Measurements from ENCODE around the gene NUAK2. TPM values are rescaled to one million over a fixed set of nuclear protein-coding genes. Genes with fewer than 3 reads are reported as not detected.

NUAK2 gene
- total RNA-seq, 1 experiment from 2014 or later, result 5.4 TPM

DNA sequence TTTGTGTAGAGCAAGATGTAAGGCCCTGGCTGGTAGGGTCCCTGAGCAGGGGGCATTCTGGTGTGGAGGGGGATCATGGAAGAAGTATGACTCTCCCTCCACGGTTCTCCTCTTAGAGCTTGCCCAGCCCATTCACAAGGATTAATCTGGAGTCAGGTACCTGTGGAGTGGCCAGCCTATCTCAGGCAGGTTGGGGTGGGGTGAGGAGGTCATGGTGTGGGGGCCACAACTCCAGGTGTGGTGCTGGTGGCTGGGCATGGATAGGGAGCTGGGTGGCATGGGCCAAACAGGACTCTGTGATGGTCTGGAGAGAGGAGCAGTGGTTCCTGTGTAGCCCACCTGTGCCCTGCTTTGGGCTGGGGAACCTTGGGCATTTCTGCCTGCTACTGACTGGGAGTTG, 61.5 kb downstream of the NUAK2 start:
- no peak for DNase-seq (ENCODE audit: extremely low read depth, low read depth)

DNA sequence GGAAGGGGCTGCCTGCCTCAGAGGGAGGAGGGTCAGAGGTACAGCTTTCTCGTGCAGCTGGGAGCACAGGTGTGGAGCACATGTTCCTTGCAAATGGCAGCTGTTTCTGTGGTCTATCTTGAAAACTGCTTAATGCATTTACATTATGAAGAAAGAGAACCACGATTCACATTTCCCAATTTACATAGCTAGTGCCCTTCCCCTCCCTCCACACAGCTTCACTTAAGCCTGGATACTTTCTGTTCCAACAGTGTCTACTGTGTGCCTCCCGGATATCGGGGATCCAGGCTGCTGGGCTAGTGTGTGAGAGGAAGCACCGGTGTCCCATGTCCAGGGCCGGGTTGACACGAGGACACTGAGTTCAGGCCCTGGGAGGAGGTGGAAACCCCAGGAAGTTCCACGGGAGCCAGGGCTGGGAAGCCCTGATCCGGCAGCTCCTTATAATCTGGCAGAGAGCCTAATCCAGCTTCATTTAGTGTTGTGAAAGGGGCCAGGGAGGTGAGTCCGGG, 62.2 kb downstream of the NUAK2 start:
- no peak for DNase-seq (ENCODE audit: extremely low read depth, low read depth)

DNA sequence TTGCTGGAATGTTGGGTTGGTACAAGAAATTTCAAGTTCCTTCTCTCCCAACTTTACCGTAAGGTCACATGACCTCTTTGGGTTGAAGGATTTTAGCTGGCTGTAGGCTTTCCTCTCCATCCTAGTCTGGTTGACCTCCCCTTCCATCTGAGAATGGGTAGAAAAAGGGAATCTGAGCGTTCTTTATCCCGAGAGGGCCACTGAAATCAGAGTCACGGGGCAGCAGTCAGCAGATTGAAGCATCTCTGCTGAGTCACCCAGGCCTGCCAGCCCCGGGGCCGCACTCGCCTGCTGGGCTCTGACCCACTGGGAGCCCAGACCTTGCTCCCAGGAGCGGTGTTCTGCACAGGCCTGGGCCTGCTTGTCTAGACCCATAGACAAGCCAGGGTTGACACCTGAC, 62.8 kb downstream of the NUAK2 start:
- DNase-seq (ENCODE audit: extremely low read depth, low read depth), result peak; percentile 35

DNA sequence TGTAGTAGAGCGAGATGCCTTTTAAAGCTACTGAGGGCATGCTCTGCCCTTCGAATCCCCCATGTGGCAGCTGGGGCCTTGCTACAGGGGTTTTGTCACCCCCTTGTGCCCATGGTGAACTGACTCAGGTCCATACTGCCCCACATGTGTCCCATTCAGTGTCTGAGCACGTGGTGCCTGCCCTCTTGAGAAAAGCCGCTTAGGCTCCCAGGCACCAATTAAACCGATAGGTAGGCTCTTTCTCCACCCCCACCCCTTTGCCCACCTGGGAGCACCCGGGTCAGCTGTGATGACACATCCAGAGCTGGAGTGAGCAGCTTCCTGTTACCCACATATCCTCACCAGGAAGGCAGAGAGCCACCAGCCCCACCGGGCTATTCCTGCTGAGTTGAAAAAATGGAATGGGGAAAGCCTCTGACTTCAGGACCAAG, 63.3 kb downstream of the NUAK2 start:
- no peak for DNase-seq (ENCODE audit: extremely low read depth, low read depth)

DNA sequence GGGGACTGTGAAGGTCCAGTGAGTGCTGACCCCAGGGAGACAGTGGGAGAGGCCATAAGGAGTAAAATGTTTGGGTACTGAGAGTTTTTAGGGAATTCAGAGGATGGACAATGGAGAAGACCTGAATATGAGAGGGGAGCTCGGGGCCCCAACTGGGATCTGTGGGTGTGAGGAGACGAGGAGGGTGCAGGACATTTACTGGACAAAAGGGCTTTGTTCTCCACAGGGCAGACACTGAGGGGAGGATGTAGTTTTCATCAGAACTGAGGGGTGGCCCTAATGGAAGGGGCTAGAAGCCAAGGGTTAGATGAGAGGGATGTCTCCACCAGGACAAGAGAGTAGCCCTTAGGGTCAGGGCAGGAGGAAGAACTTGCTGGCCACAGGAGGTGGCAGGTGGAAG, 63.8 kb downstream of the NUAK2 start:
- no peak for DNase-seq (ENCODE audit: extremely low read depth, low read depth)

DNA sequence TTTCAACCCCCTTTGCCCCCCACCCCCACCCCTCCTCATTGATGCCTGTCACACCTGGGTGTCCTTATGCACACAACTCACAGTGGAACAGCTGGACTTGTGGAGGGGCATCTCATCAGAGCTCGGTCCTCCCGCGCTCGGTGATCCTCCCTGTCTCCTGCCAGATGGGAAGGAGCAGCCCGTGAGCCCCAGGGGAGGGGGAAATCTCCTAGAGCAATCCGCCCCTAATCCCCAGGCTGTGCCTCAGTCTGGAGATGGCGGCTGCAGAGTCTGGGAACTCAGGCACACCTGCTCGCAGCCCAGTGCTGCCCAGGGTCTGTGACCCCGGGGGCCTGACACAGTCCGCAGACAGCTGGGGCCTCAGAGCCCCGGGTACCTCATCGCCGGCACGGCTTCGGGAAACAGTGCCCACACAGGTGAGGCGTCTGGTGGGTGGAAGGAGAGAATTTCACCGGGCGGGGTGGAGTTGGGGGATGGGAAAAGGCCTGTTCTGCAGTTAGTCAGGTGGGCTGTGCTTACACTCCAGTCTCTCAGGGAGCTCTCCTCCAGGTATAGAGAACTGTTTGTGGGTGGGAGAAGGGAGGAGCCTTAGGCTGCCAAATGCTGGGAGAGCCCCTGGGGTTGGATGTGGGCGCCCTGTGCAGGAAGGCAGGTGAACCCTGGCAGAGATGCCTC, 64.5 kb downstream of the NUAK2 start:
- DNase-seq (ENCODE audit: extremely low read depth, low read depth), result no peak

DNA sequence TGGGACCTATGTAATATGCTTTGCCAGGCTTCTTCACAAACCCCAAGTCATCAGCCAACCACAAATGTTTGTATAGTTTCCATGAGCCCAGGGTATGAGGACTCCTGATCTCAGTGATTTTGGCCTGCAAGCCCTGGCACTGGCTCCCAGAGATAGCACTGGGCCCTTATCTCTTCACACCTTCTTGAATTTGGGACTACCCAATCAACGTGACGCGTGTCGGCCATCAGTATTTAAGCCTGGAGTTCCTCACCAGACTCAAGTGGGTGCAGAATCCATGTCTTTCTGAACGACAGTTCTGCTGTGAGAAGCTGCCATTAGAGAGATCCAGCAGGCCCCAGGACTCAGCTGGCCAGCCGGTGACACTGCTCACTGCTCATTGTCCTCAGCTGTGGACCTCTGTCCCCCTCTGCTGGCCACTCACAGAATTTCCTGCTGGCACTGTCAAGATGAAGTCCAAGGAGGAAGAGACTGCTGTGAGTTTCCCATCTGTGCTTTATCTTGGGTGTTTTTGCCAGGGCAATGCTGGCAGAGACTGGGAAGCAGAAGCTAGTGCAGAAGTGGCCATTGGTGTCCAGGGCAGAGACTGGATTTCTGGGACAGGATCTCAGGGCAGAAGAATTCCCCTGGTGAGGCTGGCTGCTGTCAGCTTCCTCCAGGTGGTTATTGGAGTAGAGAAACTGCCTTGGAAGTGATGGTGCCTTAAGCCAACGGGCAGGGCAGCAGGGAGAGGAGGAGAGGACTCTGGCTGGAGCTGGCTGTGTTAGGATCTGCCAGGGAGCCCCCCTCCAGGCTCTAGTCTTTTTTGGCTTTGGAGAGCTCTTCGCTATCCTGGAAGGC, 65.4 kb downstream of the NUAK2 start:
- peak; percentile 93 for DNase-seq (ENCODE audit: extremely low read depth, low read depth)

Small RNAs within 50 kb of the gene (small RNA-seq; reads per million reads assigned to genes)
- gene SNRPGP10, result 0 reads per million in 2 experiments

Other genes starting within 250 kb of the NUAK2 start
- gene TMEM81, start 237.3 kb downstream of the NUAK2 start, total RNA-seq (2014; rRNA removed; shearing (Covaris generic)), result 4.5 and 6.0 TPM in 2 replicates
- 24.7 and 29.5 TPM in 2 replicates for gene RBBP5, start 199.8 kb downstream of the NUAK2 start, total RNA-seq (2014; rRNA removed; shearing (Covaris generic))
- 14.2 and 14.6 TPM in 2 replicates for gene DSTYK, start 110.0 kb downstream of the NUAK2 start, total RNA-seq (2014; rRNA removed; shearing (Covaris generic))
- gene TMCC2, start 93.8 kb downstream of the NUAK2 start, total RNA-seq (2014; rRNA removed; shearing (Covaris generic)), result 1.5 and 1.8 TPM in 2 replicates
- not detected in 2 replicates for gene KLHDC8A, start 35.2 kb upstream of the NUAK2 start, total RNA-seq (2014; rRNA removed; shearing (Covaris generic))
- not detected in 2 replicates for gene LEMD1, start 100.3 kb upstream of the NUAK2 start, total RNA-seq (2014; rRNA removed; shearing (Covaris generic))
- gene BLACAT1, start 134.3 kb upstream of the NUAK2 start, total RNA-seq (2014; rRNA removed; shearing (Covaris generic)), result not detected in 2 replicates
- 0.06 and 0.27 TPM in 2 replicates for gene CDK18, start 182.9 kb upstream of the NUAK2 start, total RNA-seq (2014; rRNA removed; shearing (Covaris generic))